GM18520 (cell line): ENCODE data around the gene TTC28.

ENCODE experiments used
- ATAC-seq: cut with Tn5 transposase; IDR thresholded peaks from one replicate; pipeline ENCODE4 v1.9.1; 2021; ENCODE audit not compliant: unreplicated experiment

The TTC28 gene

DNA sequence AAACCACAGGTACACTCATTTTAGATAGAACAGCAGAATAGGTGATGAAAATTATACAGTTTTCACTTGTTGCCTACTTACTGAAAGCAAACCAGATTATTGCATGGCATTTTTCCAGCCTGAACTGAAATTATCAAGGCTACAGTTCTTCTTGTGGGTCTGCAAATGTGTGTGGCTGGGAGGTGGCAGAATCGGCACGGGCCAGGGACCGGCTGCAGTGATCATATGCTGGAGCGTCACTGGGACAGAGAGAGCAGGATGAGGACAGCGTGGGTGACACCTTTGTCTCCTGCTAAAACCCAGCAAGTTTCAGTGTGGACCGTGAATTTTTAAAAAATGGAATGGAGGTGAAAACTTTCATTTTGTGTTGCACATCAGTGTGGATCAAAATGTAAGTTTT, 701.3 kb downstream of the TTC28 start:
- ATAC-seq = no peak

DNA sequence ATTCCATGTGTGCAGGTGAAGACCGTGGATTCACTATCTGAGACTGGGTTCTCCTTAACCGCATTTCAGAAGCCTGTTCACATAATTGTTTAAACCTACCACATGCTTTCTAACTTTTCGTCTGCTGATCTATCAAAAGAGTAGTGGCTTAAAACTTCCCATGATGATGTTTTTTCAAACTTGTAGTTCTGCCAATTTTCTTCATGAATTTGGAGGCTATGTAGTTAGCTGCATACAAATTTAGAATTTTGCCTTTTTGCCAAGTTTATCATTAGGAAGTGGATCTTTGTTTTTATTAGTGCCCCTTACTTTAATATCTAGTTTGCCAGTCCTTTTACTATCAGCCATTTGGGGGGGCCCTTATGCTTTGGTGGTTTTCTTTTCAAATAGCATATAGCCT, 703.1 kb downstream of the TTC28 start:
- ATAC-seq = no peak

DNA sequence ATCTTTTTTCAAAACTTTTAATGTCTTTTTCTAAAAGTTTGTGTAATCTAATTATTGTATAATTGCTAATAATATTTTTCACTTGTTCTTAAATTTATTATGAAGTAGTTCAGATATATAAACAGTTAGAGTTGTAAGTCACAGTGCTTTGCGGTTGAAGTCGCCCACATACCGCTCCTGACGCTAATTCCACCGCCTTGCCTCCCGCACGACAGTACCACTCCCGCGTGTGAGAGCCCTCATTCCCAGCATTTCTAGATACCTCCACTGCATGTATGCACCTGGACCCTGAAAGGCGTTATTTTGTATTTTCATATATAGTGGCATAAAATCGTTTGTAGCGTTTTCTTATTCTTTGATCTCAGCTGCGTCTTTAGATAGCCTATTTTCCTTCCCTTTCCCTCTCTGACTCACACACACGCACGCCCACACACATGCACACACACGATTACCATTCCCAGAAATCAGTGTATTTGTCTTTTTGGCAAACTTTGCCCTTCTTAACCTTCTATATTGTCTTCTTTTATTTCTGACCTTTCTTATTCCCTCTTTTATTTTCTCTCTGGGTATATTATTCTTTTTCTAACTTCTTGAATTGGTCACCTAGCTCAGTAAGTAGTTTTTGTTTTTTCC, 704.1 kb downstream of the TTC28 start:
- no peak for ATAC-seq

DNA sequence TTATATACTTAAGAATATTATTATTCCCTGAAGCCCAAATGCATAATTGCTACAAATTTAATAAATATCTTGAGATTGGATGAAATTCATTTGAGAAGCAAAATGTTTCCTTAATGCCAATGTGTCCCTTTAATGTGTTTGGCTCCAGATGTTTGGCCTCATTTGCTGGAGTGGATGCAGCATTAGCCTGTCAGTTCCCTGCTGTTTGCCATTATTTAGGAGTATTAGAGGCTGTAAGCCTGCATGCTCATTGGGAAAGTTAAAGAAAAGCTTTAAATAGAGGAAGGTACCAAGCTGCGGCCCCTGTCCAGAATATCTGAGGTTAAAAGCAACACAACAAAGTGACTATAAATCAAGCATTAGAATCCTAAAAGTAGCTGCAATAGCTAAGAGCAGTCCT, 705.8 kb downstream of the TTC28 start:
- ATAC-seq = no peak

DNA sequence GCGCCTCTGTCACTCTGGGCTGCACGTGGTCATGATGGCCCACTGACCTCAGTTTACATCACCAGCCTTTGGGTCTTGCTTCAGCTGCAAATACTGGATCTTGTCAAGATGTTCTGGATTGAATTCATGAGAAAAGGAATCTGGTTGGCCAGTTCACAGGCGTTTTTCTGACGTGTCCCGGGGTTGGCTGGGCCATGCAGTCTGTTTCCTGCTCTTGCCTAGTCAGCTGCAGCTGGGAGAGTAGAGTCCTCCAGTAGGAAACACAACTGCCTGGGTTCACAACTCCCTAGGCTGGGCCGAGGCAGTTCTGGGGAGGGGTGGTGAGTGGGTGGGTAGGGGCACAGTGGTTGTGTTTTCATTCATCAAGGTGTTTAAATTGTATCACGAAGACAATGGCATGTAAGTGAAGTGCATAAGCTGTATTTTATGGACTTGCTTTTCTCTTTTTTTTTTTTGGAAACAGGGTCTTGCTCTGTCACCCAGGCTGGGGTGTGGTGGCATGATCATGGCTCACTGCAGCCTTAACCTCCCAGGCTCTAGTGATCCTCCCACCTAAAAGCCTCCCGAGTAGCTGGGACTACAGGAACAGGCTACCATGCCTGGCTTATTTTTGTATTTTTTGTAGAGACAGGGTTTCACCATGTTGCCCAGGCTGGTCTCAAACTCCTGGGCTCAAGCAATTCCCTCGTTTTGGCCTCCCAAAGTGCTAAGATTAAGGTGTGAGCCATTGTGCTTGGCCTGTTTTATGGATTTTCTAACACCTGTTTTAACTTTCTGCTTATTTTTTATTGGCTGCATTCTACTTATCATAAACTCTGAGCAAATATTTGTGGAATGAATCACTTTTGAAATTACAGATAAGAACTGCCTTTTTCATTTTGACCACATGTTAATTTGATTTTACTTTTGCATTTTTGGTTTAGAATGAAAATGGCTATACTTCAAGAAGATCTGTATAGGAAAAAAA, 706.6 kb downstream of the TTC28 start:
- no peak for ATAC-seq

DNA sequence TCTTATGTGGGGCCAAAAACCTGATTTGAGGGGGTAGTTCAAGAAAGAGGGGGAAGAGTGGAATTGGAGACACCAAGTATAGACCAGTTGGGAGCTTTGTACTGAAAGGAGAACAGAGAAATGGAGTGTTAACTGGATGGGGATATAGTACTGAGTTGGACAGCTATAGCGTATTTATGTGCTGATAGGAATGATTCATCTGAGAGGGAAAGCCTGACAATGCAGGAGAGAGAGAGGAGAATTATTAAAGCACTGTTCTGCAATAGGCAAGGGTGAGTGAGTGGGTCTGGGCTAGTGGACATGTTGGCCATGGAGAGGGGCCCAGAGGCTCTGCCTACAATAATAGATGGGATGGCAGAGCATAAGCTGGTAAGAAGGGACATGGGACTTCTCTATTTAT, 707.7 kb downstream of the TTC28 start:
- ATAC-seq = no peak

DNA sequence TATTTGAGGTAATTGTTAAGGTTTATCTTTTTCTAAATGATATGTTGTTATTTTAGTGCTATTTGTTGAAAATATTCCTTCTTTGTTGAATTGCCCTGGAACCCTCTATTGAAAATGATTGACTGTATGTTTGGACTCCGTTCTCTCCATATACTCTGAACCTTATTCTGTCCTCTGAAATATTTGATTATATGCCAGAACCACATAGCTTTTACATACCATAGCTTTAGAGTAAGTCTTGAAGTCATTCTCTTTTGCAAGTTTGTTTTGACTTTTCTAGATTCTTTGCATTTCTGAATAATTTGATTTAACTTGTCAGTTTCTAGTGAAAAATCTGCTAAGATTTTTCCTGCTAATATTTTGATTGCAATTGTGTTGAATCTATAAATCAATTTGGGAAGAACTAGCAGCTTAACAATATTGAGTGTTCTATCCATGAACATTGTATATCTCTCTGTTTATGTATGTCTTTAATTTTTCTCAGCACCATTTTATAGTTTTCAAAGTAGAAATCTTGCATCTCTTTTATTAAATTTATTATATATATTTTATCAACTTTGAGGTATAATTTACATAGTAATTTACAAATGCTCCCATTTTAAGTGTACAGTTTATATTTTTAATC, 708.9 kb downstream of the TTC28 start:
- no peak for ATAC-seq

DNA sequence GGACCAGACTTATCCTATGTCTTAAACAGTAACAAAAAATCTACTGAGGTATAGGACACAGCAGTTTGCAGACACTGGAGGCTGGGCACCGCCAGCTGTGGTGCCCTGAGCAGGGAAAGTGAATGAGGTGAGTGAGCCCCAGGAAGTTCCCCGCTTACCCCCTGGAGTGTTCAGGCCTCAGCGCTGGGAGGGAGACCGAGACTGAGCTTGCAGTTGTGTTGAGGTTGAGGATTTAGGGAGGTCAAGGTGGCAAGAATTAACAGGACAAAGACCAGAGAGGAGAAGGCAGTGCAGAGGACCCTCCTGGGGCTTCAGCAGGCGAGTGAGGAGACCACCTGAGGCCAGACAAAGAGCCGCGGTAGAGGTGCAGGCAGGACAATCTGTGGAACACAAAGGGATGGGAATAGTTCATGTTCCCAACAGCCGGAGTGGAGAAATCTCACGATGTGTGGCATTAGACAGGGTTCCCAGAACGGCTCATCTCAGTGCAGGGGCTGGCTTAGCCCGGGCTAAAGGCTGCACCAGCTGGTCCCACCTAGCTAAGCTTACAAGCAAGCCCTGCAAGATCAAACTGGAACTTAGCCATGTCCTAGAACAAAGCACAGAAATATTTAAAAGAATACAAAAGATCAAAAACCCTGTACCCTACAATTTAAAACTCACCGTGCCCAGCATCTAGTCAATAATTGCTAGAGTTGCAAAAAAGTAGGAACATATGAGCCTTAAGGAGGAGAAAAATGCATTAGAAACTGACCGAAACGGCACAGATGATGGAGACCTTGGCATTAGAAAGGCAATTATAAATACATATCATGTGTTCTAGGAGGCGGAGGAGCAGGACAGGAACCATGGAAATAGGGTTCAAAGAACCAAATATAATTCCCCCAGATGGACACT, 713.2 kb downstream of the TTC28 start:
- no peak for ATAC-seq

DNA sequence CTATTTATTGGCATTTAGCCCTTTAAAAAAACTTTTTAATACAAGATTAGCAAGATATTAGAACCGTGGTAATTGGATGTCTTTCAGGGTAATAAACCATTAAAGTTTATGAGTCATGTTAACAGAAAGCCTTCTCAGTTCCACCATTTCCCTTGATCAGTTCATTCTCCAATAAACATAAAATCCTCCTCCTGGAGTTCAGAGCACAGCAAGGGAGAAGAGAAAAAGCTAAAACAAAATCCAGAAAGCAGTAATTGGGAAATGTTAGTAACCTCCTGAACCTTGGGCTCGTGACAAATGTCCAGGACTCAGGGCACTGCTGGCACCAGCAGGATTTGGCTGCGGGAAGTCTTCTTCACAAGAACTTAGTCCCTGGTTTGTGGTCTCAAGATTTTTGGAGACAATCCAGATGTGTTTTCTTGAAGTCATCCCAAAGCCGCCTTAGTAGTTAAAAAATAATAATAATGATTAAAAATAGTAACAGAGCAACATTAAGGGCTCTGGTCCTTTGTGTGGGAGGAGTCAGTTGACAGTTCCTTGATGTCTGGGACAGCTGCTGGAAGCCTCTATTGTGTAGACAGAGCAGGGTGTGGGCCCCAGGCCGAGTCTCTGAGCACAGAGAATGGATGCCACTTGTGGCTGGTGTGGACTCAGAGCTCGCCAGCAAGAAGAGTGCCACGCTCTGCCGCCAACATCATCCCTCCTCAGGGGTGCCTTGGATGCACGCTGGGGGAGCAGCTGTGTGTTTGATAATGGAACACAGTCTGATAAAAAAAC, 717.2 kb downstream of the TTC28 start:
- no peak for ATAC-seq

DNA sequence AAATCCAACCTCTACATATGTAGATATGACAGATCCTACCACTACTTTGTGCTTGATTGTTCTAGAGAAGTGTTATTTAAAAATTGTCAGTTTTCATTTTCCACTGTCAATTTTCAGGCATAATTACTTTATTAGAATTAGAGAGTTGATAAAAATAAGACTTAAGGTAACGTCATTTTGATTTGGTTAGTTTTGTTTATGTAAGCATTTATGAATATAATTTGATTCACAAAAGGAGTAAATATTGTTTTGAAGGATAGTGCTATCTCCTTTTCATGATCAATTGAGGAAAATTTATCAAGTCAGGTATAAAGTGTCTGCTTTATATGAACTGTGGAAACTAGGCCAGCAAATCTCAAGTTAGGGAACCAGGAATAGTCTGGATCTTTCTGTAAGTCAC, 718.0 kb downstream of the TTC28 start:
- no peak for ATAC-seq

DNA sequence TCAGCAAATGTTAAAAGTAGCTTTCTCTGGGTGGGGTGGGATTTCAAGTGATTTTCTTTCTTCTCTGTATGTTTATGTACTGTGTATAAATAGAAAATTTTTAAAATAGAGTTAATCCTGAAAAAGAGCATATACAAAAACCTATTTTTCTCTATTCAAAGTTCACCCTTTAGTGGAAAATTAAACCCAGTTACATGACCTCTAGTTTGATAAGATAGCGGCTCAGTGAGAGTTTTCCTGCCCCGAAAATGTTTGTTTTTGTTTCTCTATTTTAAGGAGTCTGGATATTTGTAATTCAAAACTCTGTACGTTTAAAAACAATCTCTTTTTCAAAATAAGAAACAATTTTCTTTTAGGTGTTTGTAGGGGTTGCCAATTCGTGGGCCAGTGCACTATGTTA, 718.5 kb downstream of the TTC28 start:
- ATAC-seq = no peak

DNA sequence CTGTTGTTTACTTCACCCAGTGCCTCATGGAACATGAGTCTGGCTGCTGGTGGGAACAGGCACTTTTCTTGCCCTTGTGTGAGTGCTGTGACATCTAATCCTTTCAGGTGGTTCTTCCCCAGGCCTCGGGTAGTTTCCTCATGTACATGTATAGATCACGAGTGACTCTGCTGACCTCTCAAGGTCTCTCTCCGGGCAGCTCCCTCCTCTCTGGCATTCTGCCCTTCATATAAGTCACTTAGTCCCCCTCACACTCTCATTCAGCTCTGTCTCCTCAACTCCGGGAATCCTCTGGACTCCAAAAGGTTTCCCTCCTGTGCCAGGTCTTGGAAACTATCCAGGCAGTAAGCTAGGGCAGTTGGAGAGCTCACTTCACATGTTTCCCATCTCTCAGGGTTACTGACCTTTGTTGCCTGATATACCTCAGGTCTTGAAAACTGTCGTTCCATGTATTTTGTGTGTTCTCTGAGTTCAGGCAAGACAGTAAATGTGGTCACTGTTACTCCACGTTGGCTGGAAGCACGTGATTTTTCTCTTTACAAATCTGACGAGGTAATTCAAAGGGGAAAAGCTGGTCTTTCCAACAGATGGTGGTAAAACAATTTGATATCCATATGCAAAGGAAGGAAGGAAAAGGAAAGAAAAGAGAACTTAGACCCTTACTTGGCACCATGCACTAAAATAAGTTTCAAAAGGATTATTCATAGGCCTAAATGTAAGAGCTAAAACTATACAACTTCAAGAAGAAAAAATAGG, 720.1 kb downstream of the TTC28 start:
- ATAC-seq = no peak

DNA sequence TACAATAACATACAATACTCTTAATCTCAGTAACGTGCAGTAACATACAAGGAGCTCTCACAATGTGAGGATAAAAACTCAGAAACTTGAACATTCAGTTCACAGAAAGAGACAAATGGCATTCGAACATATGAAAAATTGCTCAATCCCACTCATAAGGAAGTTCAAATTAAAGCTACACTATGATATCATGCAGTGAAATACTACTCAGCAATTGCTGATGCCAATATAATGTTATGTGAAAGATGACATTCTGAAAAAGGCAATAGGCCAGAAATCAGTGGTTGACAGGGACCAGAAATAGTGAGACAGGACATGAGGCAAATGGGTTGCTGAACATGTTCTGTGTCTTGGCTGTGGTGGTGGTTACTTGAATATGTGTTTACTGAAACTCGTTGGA, 726.9 kb downstream of the TTC28 start:
- ATAC-seq = no peak

DNA sequence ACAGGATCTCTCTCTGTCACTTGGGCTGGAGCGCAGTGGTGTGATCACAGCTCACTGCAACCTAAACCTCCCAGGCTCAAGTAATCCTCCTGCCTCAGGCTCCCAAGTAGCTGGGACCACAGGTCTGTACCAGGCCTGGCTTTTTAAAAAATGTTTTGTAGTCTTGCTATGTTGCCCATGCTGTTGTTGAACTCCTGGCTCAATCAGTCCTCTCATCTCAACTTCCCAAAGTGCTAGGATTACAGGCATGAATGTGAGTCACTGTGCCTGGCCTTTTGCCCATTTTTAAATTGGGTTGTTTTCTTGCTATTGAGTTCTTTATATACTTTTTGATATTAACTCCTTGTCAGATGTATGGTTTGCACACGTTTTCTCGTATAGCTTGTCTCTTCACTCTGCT, 727.5 kb downstream of the TTC28 start:
- no peak for ATAC-seq

DNA sequence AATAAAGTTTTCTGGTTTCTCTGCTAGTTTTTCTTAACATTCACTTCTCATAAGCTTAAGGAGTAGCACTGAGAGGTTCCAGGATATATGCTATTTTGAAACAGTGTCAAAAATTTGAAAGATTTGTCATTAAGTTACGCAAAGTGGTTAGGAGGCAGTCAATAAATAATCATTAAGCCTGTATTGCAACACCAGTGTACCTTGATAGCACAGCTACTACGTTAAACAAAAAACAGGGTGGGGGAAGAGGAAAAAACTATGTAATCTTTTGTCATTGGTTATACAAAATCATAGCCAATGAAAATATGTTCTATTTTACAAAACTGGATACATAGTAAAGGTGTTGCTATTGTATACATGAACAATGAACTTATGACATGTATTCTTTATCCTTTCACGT, 730.2 kb downstream of the TTC28 start:
- ATAC-seq = no peak

DNA sequence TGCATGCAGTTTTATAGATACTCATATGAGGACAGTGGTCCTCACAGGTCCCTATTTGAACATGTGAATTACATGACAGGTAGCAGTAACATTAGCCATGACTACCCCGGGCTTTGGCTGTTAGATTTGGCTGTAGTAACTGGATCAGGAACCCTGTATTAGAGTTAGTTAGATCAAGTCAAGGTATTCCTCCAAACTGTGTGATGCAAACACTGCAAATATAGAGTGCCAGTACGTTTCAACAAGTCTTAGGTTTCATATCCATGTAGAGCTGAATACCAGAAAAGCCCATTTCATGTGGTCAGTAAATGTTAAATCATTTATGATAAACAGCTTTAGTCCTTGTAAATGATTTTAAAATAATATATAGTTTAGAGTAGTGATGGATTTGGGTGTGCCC, 731.1 kb downstream of the TTC28 start:
- no peak for ATAC-seq

DNA sequence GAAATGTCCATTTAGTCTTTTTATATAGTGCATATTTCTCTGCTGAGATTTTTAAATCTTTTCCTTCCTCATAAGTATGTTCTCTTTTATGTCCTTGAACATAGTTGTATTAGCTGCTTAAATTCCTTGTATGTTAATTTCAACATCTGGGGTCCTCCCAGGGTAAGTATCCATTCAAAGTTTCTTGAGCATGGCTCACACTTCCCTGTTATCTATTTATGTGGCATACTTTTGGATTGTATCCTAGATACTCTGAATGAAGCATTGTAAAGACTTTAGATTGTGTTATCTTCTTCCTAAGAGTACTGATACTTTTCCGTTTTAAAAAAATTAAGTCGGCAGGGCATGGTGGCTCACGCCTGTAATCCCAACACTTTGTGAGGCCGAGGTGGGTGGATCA, 732.2 kb downstream of the TTC28 start:
- no peak for ATAC-seq

DNA sequence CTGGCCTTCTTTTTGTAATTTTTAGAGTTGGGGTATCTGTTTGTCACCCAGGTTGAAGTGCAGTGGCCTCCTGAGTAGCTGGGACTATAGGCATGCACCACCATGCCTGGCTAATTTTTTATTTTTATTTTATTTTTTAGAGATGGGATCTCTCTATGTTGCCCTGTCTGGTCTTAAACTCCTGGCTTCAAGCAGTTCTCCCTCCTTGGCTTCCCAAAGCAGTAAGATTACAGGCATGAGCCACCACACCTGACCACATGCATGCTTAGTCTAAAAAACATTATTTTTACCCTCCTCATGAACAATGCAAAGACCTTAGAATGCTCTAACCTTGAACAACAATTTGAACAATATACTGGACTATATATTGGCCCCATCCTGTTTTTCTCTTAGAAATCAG, 738.5 kb downstream of the TTC28 start:
- no peak for ATAC-seq

DNA sequence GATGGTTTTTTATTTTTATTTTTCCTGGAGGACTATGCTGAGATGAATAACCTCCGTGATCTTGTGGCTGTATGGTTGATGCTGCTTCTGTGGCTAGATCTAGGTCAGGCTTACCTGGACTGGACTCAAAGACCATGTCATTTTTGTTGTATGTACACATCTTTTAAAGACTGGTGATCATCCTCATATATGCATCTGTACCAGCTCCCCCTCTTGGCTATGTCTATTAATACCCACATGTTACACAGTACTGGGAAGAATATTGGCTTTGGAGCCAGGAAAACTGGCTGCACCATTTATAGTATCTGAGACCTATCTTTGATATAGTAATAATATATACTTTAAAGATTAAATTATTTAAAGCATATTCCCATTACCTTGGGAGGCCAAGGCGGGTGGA, 742.2 kb downstream of the TTC28 start:
- ATAC-seq = no peak

DNA sequence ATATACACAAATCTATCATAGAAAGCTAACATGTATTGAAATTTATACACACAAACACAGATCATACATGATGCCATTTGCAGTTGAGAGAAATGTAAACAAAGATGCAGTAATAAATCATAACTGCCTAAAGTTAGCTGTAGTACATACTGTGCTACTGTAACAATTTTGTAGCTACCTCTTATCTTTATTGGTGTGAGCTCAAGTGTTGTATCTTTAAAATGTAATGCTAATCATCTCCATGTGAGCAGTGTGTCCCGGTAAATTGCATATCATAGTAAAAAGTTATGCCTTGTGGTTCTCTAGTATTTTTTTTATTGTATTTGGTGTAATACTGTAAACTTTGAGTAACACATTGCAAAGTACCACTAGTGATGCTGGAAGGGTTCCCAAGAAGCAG, 743.7 kb downstream of the TTC28 start:
- no peak for ATAC-seq
